ENCODE results near the gene RDX.

DNA sequence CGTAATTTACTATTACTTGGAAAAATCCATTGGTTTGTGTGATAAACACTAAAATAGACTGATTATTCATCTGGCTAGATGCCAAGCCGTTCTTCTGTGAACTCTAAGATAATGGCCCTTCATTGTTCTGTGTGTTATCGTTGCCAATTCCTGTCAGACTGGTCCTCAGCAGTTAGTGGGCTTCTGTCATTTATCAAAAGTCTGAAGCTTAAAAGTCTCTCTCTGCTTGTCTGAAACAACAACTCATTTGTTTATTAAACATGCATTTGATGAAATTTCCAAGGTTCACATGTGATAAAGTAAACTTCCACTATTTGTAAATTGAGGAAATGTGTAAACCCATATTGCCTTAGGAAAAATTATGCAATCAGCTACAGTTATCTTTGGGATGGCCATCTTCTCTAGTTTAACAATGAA, 21.1 kb upstream of the RDX start:
- TF ChIP-seq POLR2A (IDR thresholded peaks at IDR 0.05; ENCODE audit: low read depth, low read length) (no peak), POLR2AphosphoS5 (IDR thresholded peaks at IDR 0.05; ENCODE audit: low read depth, low read length) (no peak)
